ENCODE data around the gene FAM240B.

GRCh38 chr9:38718148-38718547 is 1.8 kb downstream of the FAM240B start:
- TF ChIP-seq POLR2AphosphoS5 (IDR thresholded peaks at IDR 0.05; ENCODE audit: low read depth, low read length), result no peak
- TF ChIP-seq REST (IDR thresholded peaks at IDR 0.05; ENCODE audit: insufficient read depth in 1 of 2, low read depth in 2 of 2, low read length in 2 of 2), result no peak

All from PFSK-1 (cell line).